Lower leg skin (tissue), 4 donors: ENCODE data around the gene AXL. TPM values are rescaled to one million over a fixed set of nuclear protein-coding genes. Genes with fewer than 3 reads are reported as not detected.

Source experiments
- DNase-seq, 2 donors: peaks; one replicate each; pipeline ENCODE4 v3.0.0-alpha.2; 2019; ENCODE audit warnings: low spot score in 2 of 2
- H3K4me3 ChIP-seq: fragments of 200-600 bp; sonication (generic); 2 replicates; pipeline ENCODE4 v1.5.1; 2017; ENCODE audit warnings: mild to moderate bottlenecking, low read depth; ENCODE audit not compliant: poor library complexity, severe bottlenecking
- CTCF ChIP-seq, 3 donors: fragments of 450-650 bp; IDR thresholded peaks; one replicate each; pipeline ENCODE4 v1.5.1; 2016; ENCODE audit warnings: antibody characterized with exemption in 3 of 3, mild to moderate bottlenecking in 3 of 3, moderate library complexity in 2 of 3
- POLR2A ChIP-seq, 2 donors: fragments of 450-650 bp; IDR thresholded peaks; one replicate each; pipeline ENCODE4 v1.6.1; 2016 to 2017; ENCODE audit warnings: antibody characterized with exemption in 2 of 2, mild to moderate bottlenecking in 1 of 2, moderate library complexity in 1 of 2
- WGBS, 2 donors: methylation state at CpG; one replicate each; pipeline ENCODE4 v1.1.5; 2018; 5-methylcytosine and 5-hydroxymethylcytosine counted together
- intact Hi-C: fragments of 100-400 bp; cut with DNase I; formaldehyde crosslinking; loops from one replicate; pipeline ENCODE4 v1.15.0; 2023; ENCODE audit warnings: low total_unique reads
- total RNA-seq, 4 donors: library from RNA; depleted of rRNA; stranded (reverse); fragments of >200 nt; gene quantifications; one replicate each; pipeline ENCODE4 v1.1.0, GENCODE V29; 2016

AXL gene
- total RNA-seq, 4 donors from 2014 or later = 17.3 to 86.2 (median 56.7) TPM

GRCh38 chr19:41230067-41230857 is 11.2 kb downstream of the AXL start:
- intact Hi-C loops = no loop called here
- 97% methylated on average over 3 of the region's 3 CpGs for WGBS, 2 donors
- no peak for TF ChIP-seq POLR2A (IDR thresholded peaks at IDR 0.05)
- TF ChIP-seq CTCF (IDR thresholded peaks at IDR 0.05) = no peak
- no peak overlapping the region for H3K4me3 ChIP-seq
- DNase-seq = no peak

GRCh38 chr19:41232686-41233085 is 13.7 kb downstream of the AXL start:
- no peak for TF ChIP-seq POLR2A (IDR thresholded peaks at IDR 0.05)
- TF ChIP-seq CTCF (IDR thresholded peaks at IDR 0.05) = no peak
- 92 to 95% methylated on average over 8 of the region's 8 CpGs for WGBS, 2 donors
- H3K4me3 ChIP-seq = no peak overlapping the region
- no peak for DNase-seq
- intact Hi-C loops = no loop called here

- WGBS, 2 donors = 63 to 73% methylated on average over 4 of the region's 4 CpGs
- intact Hi-C loops = no loop called here
- no peak for DNase-seq
- no peak for TF ChIP-seq CTCF (IDR thresholded peaks at IDR 0.05)
- TF ChIP-seq POLR2A (IDR thresholded peaks at IDR 0.05) = no peak
- no peak overlapping the region for H3K4me3 ChIP-seq
These were observed 14.8 kb downstream of the AXL start for GRCh38 chr19:41233748-41234240.

- DNase-seq = no peak
- intact Hi-C loops = no loop called here
- TF ChIP-seq CTCF (IDR thresholded peaks at IDR 0.05) (no peak), POLR2A (IDR thresholded peaks at IDR 0.05) (no peak)
- 84 to 91% methylated on average over 8 of the region's 8 CpGs for WGBS, 2 donors
- no peak overlapping the region for H3K4me3 ChIP-seq
These were observed 15.6 kb downstream of the AXL start for GRCh38 chr19:41234512-41235168.

- no peak for DNase-seq
- H3K4me3 ChIP-seq = no peak overlapping the region
- TF ChIP-seq CTCF (IDR thresholded peaks at IDR 0.05) (no peak), POLR2A (IDR thresholded peaks at IDR 0.05) (no peak)
- intact Hi-C loops = no loop called here
- 84 to 88% methylated on average over 4 of the region's 4 CpGs for WGBS, 2 donors
These were observed 16.5 kb downstream of the AXL start for GRCh38 chr19:41235480-41235879.
